AG09319 (cell line): ENCODE data around the gene SYT8.
"Not testable (repeated sequence)": the region's sequence is repeated elsewhere in the genome, so short reads cannot be mapped to it uniquely, and the experiment has no call there.

ENCODE experiments used
- DNase-seq: peaks from one replicate; pipeline ENCODE4 v3.0.0-alpha.2; 2010; ENCODE audit warnings: low read depth; ENCODE audit errors: extremely low read depth
- CTCF ChIP-seq: IDR thresholded peaks from 2 replicates; pipeline ENCODE4 v1.5.1; 2011; ENCODE audit warnings: low read depth, mild to moderate bottlenecking, inconsistent platforms, low read length, moderate library complexity

SYT8 gene

GRCh38 chr11:1875093-1875850 lies 40.5 kb downstream of the SYT8 start:
- DNase-seq: no peak
- TF ChIP-seq CTCF: no peak

- not testable (repeated sequence) for DNase-seq
These were observed 41.1 kb downstream of the SYT8 start for GRCh38 chr11:1875851-1876301.

- DNase-seq: no peak
- TF ChIP-seq CTCF: peak; percentile 61
These were observed 41.7 kb downstream of the SYT8 start for GRCh38 chr11:1876361-1877063.

GRCh38 chr11:1877211-1878136 lies 42.7 kb downstream of the SYT8 start:
- no peak for DNase-seq

GRCh38 chr11:1878137-1879031 lies 43.6 kb downstream of the SYT8 start:
- no peak for TF ChIP-seq CTCF
- DNase-seq: no peak

More at GRCh38 chr11:1877211-1878136, 42.7 kb downstream of the SYT8 start:
- no peak for TF ChIP-seq CTCF

- no peak for TF ChIP-seq CTCF
- no peak for DNase-seq
These were observed 44.7 kb downstream of the SYT8 start for GRCh38 chr11:1879342-1879940.
